NAMALWA (cell line): ENCODE data around the gene DOK5.
"Not testable (repeated sequence)": the region's sequence is repeated elsewhere in the genome, so short reads cannot be mapped to it uniquely, and the experiment has no call there.

Experiments used
- DNase-seq: peaks from one replicate; pipeline ENCODE4 v3.0.0-alpha.2; 2015; ENCODE audit warnings: low spot score

Gene DOK5

GRCh38 chr20:54475334-54476168 lies at the start of gene DOK5:
DOK5 (plus strand) TSS chr20:54475593; CDS start chr20:54475947, 354 bp downstream.
- DNase-seq = no peak

- no peak for DNase-seq
Measured at GRCh38 chr20:54429364-54429763, 46.0 kb upstream of the DOK5 start.

- DNase-seq = no peak
Measured at GRCh38 chr20:54431156-54431944, 44.0 kb upstream of the DOK5 start.

GRCh38 chr20:54432966-54433365 lies 42.4 kb upstream of the DOK5 start:
- no peak for DNase-seq

- DNase-seq = no peak
Measured at GRCh38 chr20:54433636-54434035, 41.8 kb upstream of the DOK5 start.

GRCh38 chr20:54434196-54434595 lies 41.2 kb upstream of the DOK5 start:
- no peak for DNase-seq

- DNase-seq = no peak
Measured at GRCh38 chr20:54435015-54435414, 40.4 kb upstream of the DOK5 start.

GRCh38 chr20:54436410-54436809 lies 39.0 kb upstream of the DOK5 start:
- DNase-seq = not testable (repeated sequence)

- no peak for DNase-seq
Measured at GRCh38 chr20:54438166-54438565, 37.2 kb upstream of the DOK5 start.

- no peak for DNase-seq
Measured at GRCh38 chr20:54450207-54450606, 25.2 kb upstream of the DOK5 start.

- DNase-seq = no peak
Measured at GRCh38 chr20:54451171-54451570, 24.2 kb upstream of the DOK5 start.

GRCh38 chr20:54452277-54452676 lies 23.1 kb upstream of the DOK5 start:
- no peak for DNase-seq

- no peak for DNase-seq
Measured at GRCh38 chr20:54454982-54455381, 20.4 kb upstream of the DOK5 start.

GRCh38 chr20:54456423-54456822 lies 19.0 kb upstream of the DOK5 start:
- no peak for DNase-seq

- no peak for DNase-seq
Measured at GRCh38 chr20:54456961-54457360, 18.4 kb upstream of the DOK5 start.

GRCh38 chr20:54458219-54458618 lies 17.2 kb upstream of the DOK5 start:
- no peak for DNase-seq

GRCh38 chr20:54459279-54459678 lies 16.1 kb upstream of the DOK5 start:
- DNase-seq = no peak

GRCh38 chr20:54464003-54464402 lies 11.4 kb upstream of the DOK5 start:
- no peak for DNase-seq

- no peak for DNase-seq
Measured at GRCh38 chr20:54466127-54466526, 9.3 kb upstream of the DOK5 start.

GRCh38 chr20:54467622-54468021 lies 7.8 kb upstream of the DOK5 start:
- DNase-seq = no peak

GRCh38 chr20:54468082-54468481 lies 7.3 kb upstream of the DOK5 start:
- no peak for DNase-seq

- no peak for DNase-seq
Measured at GRCh38 chr20:54469293-54469692, 6.1 kb upstream of the DOK5 start.

GRCh38 chr20:54469952-54470351 lies 5.4 kb upstream of the DOK5 start:
- no peak for DNase-seq
